ENCODE measurements around the gene UPF1. TPM values are rescaled to one million over a fixed set of nuclear protein-coding genes. Genes with fewer than 3 reads are reported as not detected.

UPF1 gene
- total RNA-seq, 1 donor, result 51.0 TPM

- no peak for TF ChIP-seq CTCF (IDR thresholded peaks at IDR 0.05; ENCODE audit: insufficient read depth, low read depth, low read length)
- H3K4me3 ChIP-seq (ENCODE audit: low read depth, low read length), result no peak overlapping the region
- no peak for DNase-seq (ENCODE audit: low read depth)
Measured at GRCh38 chr19:18870531-18871172, 38.9 kb downstream of the UPF1 start.

GRCh38 chr19:18871543-18871942 lies 39.8 kb downstream of the UPF1 start:
- H3K4me3 ChIP-seq (ENCODE audit: low read depth, low read length), result no peak overlapping the region
- no peak for DNase-seq (ENCODE audit: low read depth)
- TF ChIP-seq CTCF (IDR thresholded peaks at IDR 0.05; ENCODE audit: insufficient read depth, low read depth, low read length), result no peak

- no peak overlapping the region for H3K4me3 ChIP-seq (ENCODE audit: low read depth, low read length)
- peak; percentile 68 for DNase-seq (ENCODE audit: low read depth)
- no peak for TF ChIP-seq CTCF (IDR thresholded peaks at IDR 0.05; ENCODE audit: insufficient read depth, low read depth, low read length)
Measured at GRCh38 chr19:18875726-18876125, 44.0 kb downstream of the UPF1 start.

GRCh38 chr19:18876865-18877264 lies 45.1 kb downstream of the UPF1 start:
- H3K4me3 ChIP-seq (ENCODE audit: low read depth, low read length), result no peak overlapping the region
- no peak for TF ChIP-seq CTCF (IDR thresholded peaks at IDR 0.05; ENCODE audit: insufficient read depth, low read depth, low read length)
- no peak for DNase-seq (ENCODE audit: low read depth)

- no peak for TF ChIP-seq CTCF (IDR thresholded peaks at IDR 0.05; ENCODE audit: insufficient read depth, low read depth, low read length)
- DNase-seq (ENCODE audit: low read depth), result no peak
- no peak overlapping the region for H3K4me3 ChIP-seq (ENCODE audit: low read depth, low read length)
Measured at GRCh38 chr19:18878058-18878797, 46.5 kb downstream of the UPF1 start.

- DNase-seq (ENCODE audit: low read depth), result no peak
- no peak overlapping the region for H3K4me3 ChIP-seq (ENCODE audit: low read depth, low read length)
- TF ChIP-seq CTCF (IDR thresholded peaks at IDR 0.05; ENCODE audit: insufficient read depth, low read depth, low read length), result no peak
Measured at GRCh38 chr19:18878858-18879578, 47.3 kb downstream of the UPF1 start.

All from fibroblast of villous mesenchyme (primary cell).